AG09319 (cell line): Measurements from ENCODE around the gene CAMTA1.

Experiments used
- DNase-seq: peaks from one replicate; pipeline ENCODE4 v3.0.0-alpha.2; 2010; ENCODE audit warnings: low read depth; ENCODE audit errors: extremely low read depth
- CTCF ChIP-seq: IDR thresholded peaks from 2 replicates; pipeline ENCODE4 v1.5.1; 2011; ENCODE audit warnings: low read depth, mild to moderate bottlenecking, inconsistent platforms, low read length, moderate library complexity

CAMTA1 gene

GRCh38 chr1:7558041-7558461 is 772.8 kb downstream of the CAMTA1 start:
- TF ChIP-seq CTCF = no peak
- no peak for DNase-seq

GRCh38 chr1:7558481-7558880 is 773.2 kb downstream of the CAMTA1 start:
- DNase-seq = no peak
- no peak for TF ChIP-seq CTCF

- TF ChIP-seq CTCF = no peak
- no peak for DNase-seq
Measured at GRCh38 chr1:7558921-7559869, 773.9 kb downstream of the CAMTA1 start.

- no peak for DNase-seq
- no peak for TF ChIP-seq CTCF
Measured at GRCh38 chr1:7560128-7560527, 774.9 kb downstream of the CAMTA1 start.

- TF ChIP-seq CTCF = no peak
- DNase-seq = no peak
Measured at GRCh38 chr1:7560601-7561181, 775.4 kb downstream of the CAMTA1 start.

- peak; percentile 22; the same call in 1 of the 2 replicates for TF ChIP-seq CTCF
- DNase-seq = no peak
Measured at GRCh38 chr1:7561331-7561921, 776.2 kb downstream of the CAMTA1 start.
